Smooth muscle cell of the coronary artery (primary cell): Measurements from ENCODE around the gene TMEM120B. TPM values are rescaled to one million over a fixed set of nuclear protein-coding genes. Genes with fewer than 3 reads are reported as not detected.

Experiments
- total RNA-seq: library from RNA; depleted of rRNA; stranded (reverse); fragments of >200 nt; gene quantifications from 2 replicates; pipeline ENCODE4 v1.2.3, GENCODE V29; 2014; ENCODE audit warnings: low replicate concordance

Gene TMEM120B
- total RNA-seq: 8.2 and 9.2 TPM in 2 replicates

GRCh38 chr12:121712461-121713256, at the start of gene TMEM120B:
Gene TMEM120B, plus strand, starts transcription at chr12:121712752. Its CDS starts 144 bp downstream, at chr12:121712896.

GRCh38 chr12:121669521-121669900, 43.0 kb upstream of the TMEM120B start, which contains the start of gene MORN3:
Gene MORN3, minus strand, starts transcription at chr12:121669654. Its CDS starts 171 bp downstream, at chr12:121669483.

GRCh38 chr12:121793440-121793837, 80.9 kb downstream of the TMEM120B start, which contains the start of gene RHOF:
Gene RHOF, minus strand, starts transcription at chr12:121793688. Its CDS starts 55 bp downstream, at chr12:121793633.

DNA sequence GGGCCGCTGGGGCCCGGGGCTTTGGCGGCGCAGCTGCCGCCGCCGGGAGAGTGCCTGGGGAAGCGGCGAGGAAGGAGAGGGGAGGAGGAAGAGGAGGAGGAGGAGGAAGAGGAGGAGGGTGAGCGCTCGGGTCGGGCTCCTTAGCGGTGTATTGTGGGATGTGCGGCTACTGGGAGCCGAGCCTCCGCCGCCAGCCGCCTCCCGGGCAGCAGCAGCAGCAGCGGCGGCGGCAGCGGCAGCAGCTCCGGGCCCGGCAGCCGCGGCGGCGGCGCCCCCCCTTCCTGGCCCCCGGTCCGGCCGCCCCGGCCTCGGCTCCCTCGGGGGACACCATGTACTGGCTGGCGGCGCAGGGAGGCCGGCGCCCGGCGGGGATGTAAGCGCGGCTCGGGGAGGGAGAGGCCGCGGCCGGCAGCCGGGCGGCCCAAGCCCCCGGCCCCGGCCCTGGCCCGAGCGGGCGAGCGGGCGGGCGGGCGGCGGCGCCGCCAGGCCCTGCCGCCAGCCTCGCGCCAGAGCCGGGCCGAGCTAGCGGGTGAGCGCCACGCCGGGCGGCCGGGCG, 91.4 kb downstream of the TMEM120B start, which contains the start of gene SETD1B:
SETD1B (plus strand) TSS at position 149 of the 556 bp plus-strand sequence. CDS start 729 bp downstream, outside the sequence.

Other genes with a start within 250 kb of the TMEM120B start
- gene KDM2B, start 131.7 kb upstream of the TMEM120B start, total RNA-seq: 20.4 and 22.3 TPM in 2 replicates
- 4.1 and 5.2 TPM in 2 replicates for gene ORAI1, start 86.2 kb upstream of the TMEM120B start, total RNA-seq
- gene MORN3, start 43.1 kb upstream of the TMEM120B start, total RNA-seq: 1.1 and 2.0 TPM in 2 replicates
- gene RHOF, start 80.9 kb downstream of the TMEM120B start, total RNA-seq: 0.82 and 2.4 TPM in 2 replicates
- gene SETD1B, start 91.3 kb downstream of the TMEM120B start, total RNA-seq: 1.5 and 1.6 TPM in 2 replicates
- 0.15 and 1.1 TPM in 2 replicates for gene HPD, start 146.1 kb downstream of the TMEM120B start, total RNA-seq
- 122 and 150 TPM in 2 replicates for gene PSMD9, start 176.0 kb downstream of the TMEM120B start, total RNA-seq
- gene CFAP251, start 205.8 kb downstream of the TMEM120B start, total RNA-seq: 1.5 and 2.3 TPM in 2 replicates